MCF 10A (cell line): ENCODE measurements around the gene RGS19. TPM values are rescaled to one million over a fixed set of nuclear protein-coding genes. Genes with fewer than 3 reads are reported as not detected.

Experiments used
- BruUV-seq: library from RNA; stranded (reverse); fragments of 400-500 nt; replicated peaks from 2 replicates; lab custom pipeline; 2021; lab: Mats Ljungman, UMichigan
- CTCF ChIA-PET: fragments of 300-600 bp; sonication (Branson Sonifier 250); formaldehyde crosslinking; extraction: SDS; loops from one replicate; lab custom pipeline; 2021; ENCODE audit warnings: antibody characterized with exemption, inconsistent platforms; lab: Yijun Ruan, JAX
- POLR2A ChIA-PET: fragments of 300-600, 350-650 bp; sonication (Branson Sonifier 250); formaldehyde crosslinking; extraction: SDS; loops from one replicate; lab custom pipeline; 2020; ENCODE audit warnings: antibody characterized with exemption, inconsistent platforms; lab: Yijun Ruan, JAX
- DNase-seq: peaks from one replicate; pipeline ENCODE4 v3.0.0-alpha.2; 2018; ENCODE audit not compliant: unreplicated experiment
- H3K27ac Mint-ChIP-seq: one replicate; pipeline ENCODE4 v1.8.0; 2022; ENCODE audit warnings: mild to moderate bottlenecking, low read depth, mixed read lengths; ENCODE audit not compliant: unreplicated experiment
- H3K27me3 Mint-ChIP-seq: one replicate; pipeline ENCODE4 v1.8.0; 2022; ENCODE audit warnings: mixed read lengths; ENCODE audit not compliant: insufficient read depth, unreplicated experiment
- H3K36me3 Mint-ChIP-seq: one replicate; pipeline ENCODE4 v1.8.0; 2022; ENCODE audit warnings: mild to moderate bottlenecking, moderate library complexity, mixed read lengths; ENCODE audit not compliant: insufficient read depth, unreplicated experiment
- H3K4me1 Mint-ChIP-seq: one replicate; pipeline ENCODE4 v1.8.0; 2022; ENCODE audit warnings: mixed read lengths; ENCODE audit not compliant: insufficient read depth, unreplicated experiment
- H3K4me3 Mint-ChIP-seq: one replicate; pipeline ENCODE4 v1.8.0; 2022; ENCODE audit warnings: mild to moderate bottlenecking, moderate library complexity, mixed read lengths; ENCODE audit not compliant: unreplicated experiment
- H3K9me3 Mint-ChIP-seq: one replicate; pipeline ENCODE4 v1.8.0; 2022; ENCODE audit warnings: mixed read lengths; ENCODE audit not compliant: unreplicated experiment
- intact Hi-C: fragments of 100-400 bp; cut with micrococcal nuclease; formaldehyde crosslinking; loops from 2 replicates; pipeline ENCODE4 v1.14.1; 2022
- total RNA-seq: library from RNA; stranded (reverse); gene quantifications from 2 replicates; pipeline ENCODE4 v1.2.3, GENCODE V29; 2022
- TF ChIP-seq, protein P1 (sequence below): fragments of 200-600 bp; IDR thresholded peaks from one replicate; pipeline ENCODE4 v1.8.0; 2022; ENCODE audit warnings: antibody characterized with exemption, mild to moderate bottlenecking; ENCODE audit not compliant: unreplicated experiment

The RGS19 gene
- total RNA-seq, 1 experiment from 2014 or later = 8.8 TPM

DNA sequence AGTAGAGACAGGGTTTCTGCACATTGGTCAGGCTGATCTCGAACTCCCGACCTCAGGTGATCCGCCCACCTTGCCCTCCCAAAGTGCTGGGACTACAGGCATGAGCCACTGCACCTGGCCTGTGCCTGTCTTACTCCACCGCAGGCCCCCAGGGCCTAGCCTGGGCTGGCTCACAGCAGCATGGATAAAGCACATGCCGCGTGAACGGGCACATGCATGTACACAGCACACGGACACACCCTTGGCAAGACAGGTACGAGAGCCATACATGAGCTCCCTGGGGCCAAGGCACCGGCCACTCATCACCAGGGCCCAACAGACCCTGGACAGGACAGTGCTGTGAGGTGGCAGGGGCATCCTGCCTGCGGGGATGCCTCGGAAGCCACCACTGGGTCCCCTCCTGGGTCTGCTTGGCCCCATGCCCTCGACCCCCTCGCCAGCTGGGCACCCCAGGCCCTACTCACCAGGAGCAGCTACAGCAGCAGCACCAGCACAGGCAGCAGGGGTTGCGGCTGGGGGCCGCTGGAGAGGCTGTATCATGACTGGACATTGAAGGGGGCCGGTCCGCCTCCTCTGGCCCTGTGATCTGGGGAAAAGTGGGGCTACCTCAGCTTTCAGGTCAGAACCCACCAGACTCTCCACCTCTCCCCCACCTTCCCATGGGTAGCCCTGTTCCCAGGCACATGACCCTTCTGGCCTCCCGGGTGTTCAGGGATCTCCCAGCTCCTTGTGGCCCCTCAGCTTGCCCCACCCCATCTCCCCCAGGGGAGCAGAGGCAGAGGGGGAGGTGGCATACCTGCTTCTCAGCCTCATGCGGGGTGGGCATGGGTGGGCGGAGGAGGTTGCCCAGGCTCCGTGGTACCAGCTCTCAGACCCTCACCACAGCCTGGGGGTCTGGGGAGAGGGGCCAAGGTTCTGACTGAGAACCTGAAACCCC, 3.0 kb downstream of the RGS19 start:
- Mint-ChIP-seq H3K4me1 (peaks cover 8% of the 10 kb centered on the region), H3K9me3 (no peaks in the 10 kb centered on the region), H3K27me3 (no peaks in the 10 kb centered on the region), H3K4me3 (no peak overlapping the region), H3K27ac (no peak overlapping the region), H3K36me3 (no peaks in the 10 kb centered on the region)
- TF ChIP-seq, protein P1, sequence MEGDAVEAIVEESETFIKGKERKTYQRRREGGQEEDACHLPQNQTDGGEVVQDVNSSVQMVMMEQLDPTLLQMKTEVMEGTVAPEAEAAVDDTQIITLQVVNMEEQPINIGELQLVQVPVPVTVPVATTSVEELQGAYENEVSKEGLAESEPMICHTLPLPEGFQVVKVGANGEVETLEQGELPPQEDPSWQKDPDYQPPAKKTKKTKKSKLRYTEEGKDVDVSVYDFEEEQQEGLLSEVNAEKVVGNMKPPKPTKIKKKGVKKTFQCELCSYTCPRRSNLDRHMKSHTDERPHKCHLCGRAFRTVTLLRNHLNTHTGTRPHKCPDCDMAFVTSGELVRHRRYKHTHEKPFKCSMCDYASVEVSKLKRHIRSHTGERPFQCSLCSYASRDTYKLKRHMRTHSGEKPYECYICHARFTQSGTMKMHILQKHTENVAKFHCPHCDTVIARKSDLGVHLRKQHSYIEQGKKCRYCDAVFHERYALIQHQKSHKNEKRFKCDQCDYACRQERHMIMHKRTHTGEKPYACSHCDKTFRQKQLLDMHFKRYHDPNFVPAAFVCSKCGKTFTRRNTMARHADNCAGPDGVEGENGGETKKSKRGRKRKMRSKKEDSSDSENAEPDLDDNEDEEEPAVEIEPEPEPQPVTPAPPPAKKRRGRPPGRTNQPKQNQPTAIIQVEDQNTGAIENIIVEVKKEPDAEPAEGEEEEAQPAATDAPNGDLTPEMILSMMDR = no peak
- no peak for DNase-seq
- BruUV-seq = no TSS peak
- intact Hi-C loops = no loop called here
- CTCF ChIA-PET = interaction anchor here (0.6 to 1.5 kb wide), 4 partner anchors 9 to 45 kb away, joined by 3 to 4 read pairs (median 4); no protein-coding TSS in a partner anchor
- POLR2A ChIA-PET = interaction anchor here (0.6 to 1.3 kb wide), 3 partner anchors 14 to 120 kb away, joined by 3 to 4 read pairs (median 3); partner anchors contain the start of gene UCKL1

DNA sequence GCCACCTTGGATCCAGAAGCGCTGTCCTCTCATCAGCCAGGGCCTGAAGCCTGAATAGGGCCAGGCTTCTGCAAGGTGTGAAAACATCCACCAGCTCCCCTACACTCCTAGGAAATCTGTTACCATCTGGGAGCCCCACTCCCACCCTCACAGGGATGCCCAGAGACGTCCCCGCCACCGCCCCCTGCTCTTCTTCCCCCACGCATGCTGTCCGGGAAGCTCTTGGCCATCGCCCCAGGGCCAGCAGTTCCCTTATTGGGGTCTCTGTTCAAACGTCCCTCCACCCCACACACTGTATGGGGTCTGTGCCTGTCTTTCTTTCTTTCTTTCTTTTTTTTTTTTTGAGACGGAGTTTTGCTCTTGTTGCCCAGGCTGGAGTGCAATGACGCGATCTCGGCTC, 3.8 kb downstream of the RGS19 start:
- intact Hi-C loops = no loop called here
- ChIA-PET POLR2A (interaction anchor here (0.6 to 1.3 kb wide), 3 partner anchors 42 to 119 kb away, joined by 3 to 5 read pairs (median 4); partner anchors contain the start of genes PRPF6 and UCKL1), CTCF (interaction anchor here (0.9 to 1.5 kb wide), 3 partner anchors 9 to 538 kb away, joined by 4 read pairs; partner anchors contain the start of gene PTK6)
- no peaks in the 10 kb centered on the region for H3K36me3 Mint-ChIP-seq
- no peak for DNase-seq
- H3K4me3 Mint-ChIP-seq = no peak overlapping the region
- H3K27ac Mint-ChIP-seq = no peak overlapping the region
- H3K9me3 Mint-ChIP-seq = no peaks in the 10 kb centered on the region
- H3K27me3 Mint-ChIP-seq = no peaks in the 10 kb centered on the region
- TF ChIP-seq, protein P1 = no peak
- H3K4me1 Mint-ChIP-seq = peaks cover 8% of the 10 kb centered on the region
- no TSS peak for BruUV-seq

DNA sequence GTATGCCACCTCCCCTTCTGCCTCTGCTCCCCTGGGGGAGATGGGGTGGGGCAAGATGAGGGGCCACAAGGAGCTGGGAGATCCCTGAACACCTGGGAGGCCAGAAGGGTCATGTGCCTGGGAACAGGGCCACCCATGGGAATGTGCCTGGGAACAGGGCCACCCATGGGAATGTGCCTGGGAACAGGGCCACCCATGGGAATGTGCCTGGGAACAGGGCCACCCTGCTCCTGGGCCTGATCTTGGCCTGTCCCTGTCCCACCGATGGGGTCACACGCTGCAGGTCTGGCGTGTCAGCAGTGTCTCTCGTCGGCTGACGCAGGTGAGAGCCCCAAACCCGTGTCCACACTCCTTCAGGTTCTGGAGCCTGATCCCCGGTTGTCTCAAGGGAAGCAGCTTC, 4.4 kb downstream of the RGS19 start:
- no peak for DNase-seq
- no TSS peak for BruUV-seq
- H3K27me3 Mint-ChIP-seq = no peaks in the 10 kb centered on the region
- ChIA-PET POLR2A (interaction anchor here (0.7 kb wide), 1 partner anchor 94 kb away, joined by 5 read pairs; the partner anchor contains the start of gene PRPF6), CTCF (interaction anchor here (0.9 to 1.0 kb wide), 2 partner anchors 21 to 538 kb away, joined by 4 read pairs; partner anchors contain the start of gene PTK6)
- H3K36me3 Mint-ChIP-seq = no peaks in the 10 kb centered on the region
- TF ChIP-seq, protein P1 = no peak
- no peaks in the 10 kb centered on the region for H3K9me3 Mint-ChIP-seq
- no peak overlapping the region for H3K4me3 Mint-ChIP-seq
- no peak overlapping the region for H3K27ac Mint-ChIP-seq
- intact Hi-C loops = no loop called here
- peaks cover 8% of the 10 kb centered on the region for H3K4me1 Mint-ChIP-seq
